Measurements from ENCODE around the gene NCK2. TPM values are rescaled to one million over a fixed set of nuclear protein-coding genes. Genes with fewer than 3 reads are reported as not detected.

The NCK2 gene
- total RNA-seq, 1 experiment from 2014 or later, result 45.4 TPM

- Histone ChIP-seq H3K27me3 (ENCODE audit: low read length) (no peaks in the 10 kb centered on the region), H3K9me3 (ENCODE audit: low read length) (no peaks in the 10 kb centered on the region), H2AFZ (ENCODE audit: low read length) (no peak overlapping the region), H3K9ac (ENCODE audit: low read length) (no peak overlapping the region), H3K27ac (ENCODE audit: low read length) (no peak overlapping the region), H3K4me3 (ENCODE audit: low read length) (no peak overlapping the region), H3K9me2 (replicated peaks; ENCODE audit: low read length) (no peaks in the 10 kb centered on the region), H4K20me1 (ENCODE audit: low read length) (no peaks in the 10 kb centered on the region), H3F3A (ENCODE audit: low read length, unreplicated experiment) (no peaks in the 10 kb centered on the region), H3K4me2 (ENCODE audit: low read length) (no peak overlapping the region), H3K36me3 (ENCODE audit: low read depth, low read length) (no peaks in the 10 kb centered on the region), H3K79me2 (ENCODE audit: low read length) (no peaks in the 10 kb centered on the region), H3K4me1 (ENCODE audit: insufficient read depth, low read length) (peaks cover 14% of the 10 kb centered on the region)
- ATAC-seq (no peak), DNase-seq (no peak)
- BruUV-seq (replicated peaks), result no TSS peak
- intact Hi-C loops (cut with micrococcal nuclease), result loop anchor here (10.0 kb wide), 1 partner anchor 144 kb away; no protein-coding TSS in a partner anchor
- CTCF ChIA-PET, result no interaction called here
- TF ChIP-seq EZH2phosphoT487 (IDR thresholded peaks at IDR 0.05; ENCODE audit: borderline replicate concordance, low read length) (no peak), EZH2 (IDR thresholded peaks at IDR 0.05; ENCODE audit: low read length, unreplicated experiment) (no peak)
- TF ChIP-seq, protein P1, sequence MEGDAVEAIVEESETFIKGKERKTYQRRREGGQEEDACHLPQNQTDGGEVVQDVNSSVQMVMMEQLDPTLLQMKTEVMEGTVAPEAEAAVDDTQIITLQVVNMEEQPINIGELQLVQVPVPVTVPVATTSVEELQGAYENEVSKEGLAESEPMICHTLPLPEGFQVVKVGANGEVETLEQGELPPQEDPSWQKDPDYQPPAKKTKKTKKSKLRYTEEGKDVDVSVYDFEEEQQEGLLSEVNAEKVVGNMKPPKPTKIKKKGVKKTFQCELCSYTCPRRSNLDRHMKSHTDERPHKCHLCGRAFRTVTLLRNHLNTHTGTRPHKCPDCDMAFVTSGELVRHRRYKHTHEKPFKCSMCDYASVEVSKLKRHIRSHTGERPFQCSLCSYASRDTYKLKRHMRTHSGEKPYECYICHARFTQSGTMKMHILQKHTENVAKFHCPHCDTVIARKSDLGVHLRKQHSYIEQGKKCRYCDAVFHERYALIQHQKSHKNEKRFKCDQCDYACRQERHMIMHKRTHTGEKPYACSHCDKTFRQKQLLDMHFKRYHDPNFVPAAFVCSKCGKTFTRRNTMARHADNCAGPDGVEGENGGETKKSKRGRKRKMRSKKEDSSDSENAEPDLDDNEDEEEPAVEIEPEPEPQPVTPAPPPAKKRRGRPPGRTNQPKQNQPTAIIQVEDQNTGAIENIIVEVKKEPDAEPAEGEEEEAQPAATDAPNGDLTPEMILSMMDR (conservative IDR thresholded peaks at IDR 0.05; ENCODE audit: low read depth, low read length), result no peak
- POLR2A ChIA-PET (ENCODE audit: unreplicated experiment), result no interaction called here
Measured at GRCh38 chr2:105718846-105719481, 25.7 kb upstream of the NCK2 start.

GRCh38 chr2:105721991-105722511 lies 22.7 kb upstream of the NCK2 start:
- no peak for ATAC-seq
- H3K36me3 ChIP-seq (ENCODE audit: low read depth, low read length), result no peaks in the 10 kb centered on the region
- H3K27me3 ChIP-seq (ENCODE audit: low read length), result no peaks in the 10 kb centered on the region
- no peaks in the 10 kb centered on the region for H3K79me2 ChIP-seq (ENCODE audit: low read length)
- ChIA-PET CTCF (no interaction called here), POLR2A (ENCODE audit: unreplicated experiment) (no interaction called here)
- no peak overlapping the region for H3K27ac ChIP-seq (ENCODE audit: low read length)
- no peaks in the 10 kb centered on the region for H3K9me2 ChIP-seq (replicated peaks; ENCODE audit: low read length)
- H3K4me2 ChIP-seq (ENCODE audit: low read length), result no peak overlapping the region
- no peak overlapping the region for H2AFZ ChIP-seq (ENCODE audit: low read length)
- H3K9ac ChIP-seq (ENCODE audit: low read length), result no peak overlapping the region
- H3K9me3 ChIP-seq (ENCODE audit: low read length), result no peaks in the 10 kb centered on the region
- H3K4me3 ChIP-seq (ENCODE audit: low read length), result no peak overlapping the region
- H3K4me1 ChIP-seq (ENCODE audit: insufficient read depth, low read length), result peaks cover 6% of the 10 kb centered on the region; the same call in 1 of the 2 replicates
- no peaks in the 10 kb centered on the region for H3F3A ChIP-seq (ENCODE audit: low read length, unreplicated experiment)
- no peaks in the 10 kb centered on the region for H4K20me1 ChIP-seq (ENCODE audit: low read length)
- TF ChIP-seq, protein P1 (conservative IDR thresholded peaks at IDR 0.05; ENCODE audit: low read depth, low read length), result no peak
- no peak for TF ChIP-seq EZH2 (IDR thresholded peaks at IDR 0.05; ENCODE audit: low read length, unreplicated experiment)
- TF ChIP-seq EZH2phosphoT487 (IDR thresholded peaks at IDR 0.05; ENCODE audit: borderline replicate concordance, low read length), result no peak
- no TSS peak for BruUV-seq (replicated peaks)
- intact Hi-C loops (cut with micrococcal nuclease), result no loop called here
- no peak for DNase-seq

- CTCF ChIA-PET, result no interaction called here
- POLR2A ChIA-PET (ENCODE audit: unreplicated experiment), result no interaction called here
- Histone ChIP-seq H3F3A (ENCODE audit: low read length, unreplicated experiment) (no peaks in the 10 kb centered on the region), H3K27me3 (ENCODE audit: low read length) (no peaks in the 10 kb centered on the region), H3K9ac (ENCODE audit: low read length) (no peak overlapping the region), H4K20me1 (ENCODE audit: low read length) (no peaks in the 10 kb centered on the region), H3K4me1 (ENCODE audit: insufficient read depth, low read length) (no peaks in the 10 kb centered on the region), H3K9me2 (replicated peaks; ENCODE audit: low read length) (no peaks in the 10 kb centered on the region), H2AFZ (ENCODE audit: low read length) (no peak overlapping the region), H3K4me2 (ENCODE audit: low read length) (no peak overlapping the region), H3K9me3 (ENCODE audit: low read length) (no peaks in the 10 kb centered on the region), H3K79me2 (ENCODE audit: low read length) (no peaks in the 10 kb centered on the region), H3K27ac (ENCODE audit: low read length) (no peak overlapping the region), H3K4me3 (ENCODE audit: low read length) (no peak overlapping the region), H3K36me3 (ENCODE audit: low read depth, low read length) (no peaks in the 10 kb centered on the region)
- BruUV-seq (replicated peaks), result no TSS peak
- no peak for TF ChIP-seq EZH2phosphoT487 (IDR thresholded peaks at IDR 0.05; ENCODE audit: borderline replicate concordance, low read length)
- no peak for TF ChIP-seq EZH2 (IDR thresholded peaks at IDR 0.05; ENCODE audit: low read length, unreplicated experiment)
- TF ChIP-seq, protein P1 (conservative IDR thresholded peaks at IDR 0.05; ENCODE audit: low read depth, low read length), result no peak
- no peak for ATAC-seq
- intact Hi-C loops (cut with micrococcal nuclease), result no loop called here
- no peak for DNase-seq
Measured at GRCh38 chr2:105722726-105723297, 21.9 kb upstream of the NCK2 start.
